ENCODE results near the gene RAB8A.
A peak's percentile ranks its signal among the peaks of the same experiment; 100 is the strongest.

The RAB8A gene

GRCh38 chr19:16143399-16144215 is 31.9 kb downstream of the RAB8A start, which contains the start of gene HSH2D:
Gene HSH2D, plus strand, starts transcription at chr19:16143685. Its CDS starts 5,066 bp downstream, at chr19:16148751.
- Histone ChIP-seq H3K27ac (ENCODE audit: low read length) (no peak within 1 kb of the TSS), H3K9me3 (ENCODE audit: control insufficient read depth, insufficient read depth, low read length) (no peaks in the 10 kb centered on the region), H3K27me3 (ENCODE audit: control insufficient read depth, insufficient read depth, low read length) (no peaks in the 10 kb centered on the region), H3K4me1 (ENCODE audit: control insufficient read depth, insufficient read depth, low read length) (0 out of 2 replicates have a peak, but pooled peaks cover 5% of the 10 kb centered on the region), H3K36me3 (ENCODE audit: control insufficient read depth, insufficient read depth, low read length) (no peaks in the 10 kb centered on the region), H3K4me3 (ENCODE audit: low read length) (no peak within 1 kb of the TSS)
- peak; percentile 54 for DNase-seq (ENCODE audit: low read depth, low spot score)
- WGBS (ENCODE audit: insufficient coverage, insufficient read length), result no CpG with 5 or more reads among the region's 13 CpGs

GRCh38 chr19:16144216-16144581 is 32.5 kb downstream of the RAB8A start:
- Histone ChIP-seq H3K27me3 (ENCODE audit: control insufficient read depth, insufficient read depth, low read length) (no peaks in the 10 kb centered on the region), H3K4me3 (ENCODE audit: low read length) (no peak overlapping the region), H3K36me3 (ENCODE audit: control insufficient read depth, insufficient read depth, low read length) (no peaks in the 10 kb centered on the region), H3K9me3 (ENCODE audit: control insufficient read depth, insufficient read depth, low read length) (no peaks in the 10 kb centered on the region), H3K27ac (ENCODE audit: low read length) (no peak overlapping the region), H3K4me1 (ENCODE audit: control insufficient read depth, insufficient read depth, low read length) (0 out of 2 replicates have a peak, but pooled peaks cover 5% of the 10 kb centered on the region)
- DNase-seq (ENCODE audit: low read depth, low spot score), result no peak
- WGBS (ENCODE audit: insufficient coverage, insufficient read length), result no CpG with 5 or more reads among the region's 1 CpG

GRCh38 chr19:16146112-16146511 is 34.4 kb downstream of the RAB8A start:
- Histone ChIP-seq H3K27ac (ENCODE audit: low read length) (no peak overlapping the region), H3K9me3 (ENCODE audit: control insufficient read depth, insufficient read depth, low read length) (no peaks in the 10 kb centered on the region), H3K36me3 (ENCODE audit: control insufficient read depth, insufficient read depth, low read length) (no peaks in the 10 kb centered on the region), H3K4me1 (ENCODE audit: control insufficient read depth, insufficient read depth, low read length) (0 out of 2 replicates have a peak, but pooled peaks cover 5% of the 10 kb centered on the region), H3K4me3 (ENCODE audit: low read length) (no peak overlapping the region), H3K27me3 (ENCODE audit: control insufficient read depth, insufficient read depth, low read length) (no peaks in the 10 kb centered on the region)
- DNase-seq (ENCODE audit: low read depth, low spot score), result no peak
- WGBS (ENCODE audit: insufficient coverage, insufficient read length), result no CpG with 5 or more reads among the region's 5 CpGs

GRCh38 chr19:16148443-16149229 is 36.9 kb downstream of the RAB8A start:
- Histone ChIP-seq H3K27ac (ENCODE audit: low read length) (no peak overlapping the region), H3K4me1 (ENCODE audit: control insufficient read depth, insufficient read depth, low read length) (0 out of 2 replicates have a peak, but pooled peaks cover 4% of the 10 kb centered on the region), H3K4me3 (ENCODE audit: low read length) (no peak overlapping the region), H3K27me3 (ENCODE audit: control insufficient read depth, insufficient read depth, low read length) (no peaks in the 10 kb centered on the region), H3K9me3 (ENCODE audit: control insufficient read depth, insufficient read depth, low read length) (no peaks in the 10 kb centered on the region), H3K36me3 (ENCODE audit: control insufficient read depth, insufficient read depth, low read length) (no peaks in the 10 kb centered on the region)
- WGBS (ENCODE audit: insufficient coverage, insufficient read length), result no CpG with 5 or more reads among the region's 8 CpGs
- DNase-seq (ENCODE audit: low read depth, low spot score), result no peak

GRCh38 chr19:16153582-16154336 is 42.1 kb downstream of the RAB8A start:
- Histone ChIP-seq H3K4me3 (ENCODE audit: low read length) (no peak overlapping the region), H3K36me3 (ENCODE audit: control insufficient read depth, insufficient read depth, low read length) (no peaks in the 10 kb centered on the region), H3K9me3 (ENCODE audit: control insufficient read depth, insufficient read depth, low read length) (no peaks in the 10 kb centered on the region), H3K4me1 (ENCODE audit: control insufficient read depth, insufficient read depth, low read length) (no peaks in the 10 kb centered on the region), H3K27ac (ENCODE audit: low read length) (no peak overlapping the region), H3K27me3 (ENCODE audit: control insufficient read depth, insufficient read depth, low read length) (no peaks in the 10 kb centered on the region)
- DNase-seq (ENCODE audit: low read depth, low spot score), result no peak
- WGBS (ENCODE audit: insufficient coverage, insufficient read length), result no CpG with 5 or more reads among the region's 11 CpGs

GRCh38 chr19:16154557-16154956 is 42.9 kb downstream of the RAB8A start:
- no peaks in the 10 kb centered on the region for H3K36me3 ChIP-seq (ENCODE audit: control insufficient read depth, insufficient read depth, low read length)
- DNase-seq (ENCODE audit: low read depth, low spot score), result no peak
- no peak overlapping the region for H3K4me3 ChIP-seq (ENCODE audit: low read length)
- no peak overlapping the region for H3K27ac ChIP-seq (ENCODE audit: low read length)
- no peaks in the 10 kb centered on the region for H3K4me1 ChIP-seq (ENCODE audit: control insufficient read depth, insufficient read depth, low read length)
- no peaks in the 10 kb centered on the region for H3K27me3 ChIP-seq (ENCODE audit: control insufficient read depth, insufficient read depth, low read length)
- H3K9me3 ChIP-seq (ENCODE audit: control insufficient read depth, insufficient read depth, low read length), result no peaks in the 10 kb centered on the region
- no CpG with 5 or more reads among the region's 8 CpGs for WGBS (ENCODE audit: insufficient coverage, insufficient read length)

- Histone ChIP-seq H3K27me3 (ENCODE audit: control insufficient read depth, insufficient read depth, low read length) (no peaks in the 10 kb centered on the region), H3K9me3 (ENCODE audit: control insufficient read depth, insufficient read depth, low read length) (no peaks in the 10 kb centered on the region), H3K4me3 (ENCODE audit: low read length) (no peak overlapping the region), H3K27ac (ENCODE audit: low read length) (no peak overlapping the region), H3K4me1 (ENCODE audit: control insufficient read depth, insufficient read depth, low read length) (no peaks in the 10 kb centered on the region), H3K36me3 (ENCODE audit: control insufficient read depth, insufficient read depth, low read length) (no peaks in the 10 kb centered on the region)
- WGBS (ENCODE audit: insufficient coverage, insufficient read length), result no CpG with 5 or more reads among the region's 1 CpG
- DNase-seq (ENCODE audit: low read depth, low spot score), result no peak
Measured at GRCh38 chr19:16155128-16155527, 43.4 kb downstream of the RAB8A start.

- H3K27me3 ChIP-seq (ENCODE audit: control insufficient read depth, insufficient read depth, low read length), result no peaks in the 10 kb centered on the region
- no peaks in the 10 kb centered on the region for H3K9me3 ChIP-seq (ENCODE audit: control insufficient read depth, insufficient read depth, low read length)
- no peaks in the 10 kb centered on the region for H3K36me3 ChIP-seq (ENCODE audit: control insufficient read depth, insufficient read depth, low read length)
- H3K27ac ChIP-seq (ENCODE audit: low read length), result no peak overlapping the region
- DNase-seq (ENCODE audit: low read depth, low spot score), result no peak
- H3K4me1 ChIP-seq (ENCODE audit: control insufficient read depth, insufficient read depth, low read length), result no peaks in the 10 kb centered on the region
- no CpG with 5 or more reads among the region's 6 CpGs for whole genome bisulfite sequencing (ENCODE audit: insufficient coverage, insufficient read length)
- H3K4me3 ChIP-seq (ENCODE audit: low read length), result no peak overlapping the region
Measured at GRCh38 chr19:16156904-16157303, 45.2 kb downstream of the RAB8A start.

- Histone ChIP-seq H3K27ac (ENCODE audit: low read length) (no peak overlapping the region), H3K4me1 (ENCODE audit: control insufficient read depth, insufficient read depth, low read length) (no peaks in the 10 kb centered on the region), H3K9me3 (ENCODE audit: control insufficient read depth, insufficient read depth, low read length) (no peaks in the 10 kb centered on the region), H3K27me3 (ENCODE audit: control insufficient read depth, insufficient read depth, low read length) (no peaks in the 10 kb centered on the region), H3K36me3 (ENCODE audit: control insufficient read depth, insufficient read depth, low read length) (no peaks in the 10 kb centered on the region), H3K4me3 (ENCODE audit: low read length) (no peak overlapping the region)
- WGBS (ENCODE audit: insufficient coverage, insufficient read length), result no CpG with 5 or more reads among the region's 10 CpGs
- DNase-seq (ENCODE audit: low read depth, low spot score), result no peak
Measured at GRCh38 chr19:16157601-16158000, 45.9 kb downstream of the RAB8A start.

- WGBS (ENCODE audit: insufficient coverage, insufficient read length), result no CpG with 5 or more reads among the region's 5 CpGs
- H3K27ac ChIP-seq (ENCODE audit: low read length), result no peak overlapping the region
Measured at GRCh38 chr19:16159655-16160054, 48.0 kb downstream of the RAB8A start.

More at GRCh38 chr19:16159655-16160054, 48.0 kb downstream of the RAB8A start:
- no peak for DNase-seq (ENCODE audit: low read depth, low spot score)
- no peaks in the 10 kb centered on the region for H3K36me3 ChIP-seq (ENCODE audit: control insufficient read depth, insufficient read depth, low read length)
- H3K9me3 ChIP-seq (ENCODE audit: control insufficient read depth, insufficient read depth, low read length), result no peaks in the 10 kb centered on the region
- no peaks in the 10 kb centered on the region for H3K4me1 ChIP-seq (ENCODE audit: control insufficient read depth, insufficient read depth, low read length)
- no peaks in the 10 kb centered on the region for H3K27me3 ChIP-seq (ENCODE audit: control insufficient read depth, insufficient read depth, low read length)
- no peak overlapping the region for H3K4me3 ChIP-seq (ENCODE audit: low read length)
